Activated CD4-positive, alpha-beta T cell treated with anti-CD3 and anti-CD28 coated beads, Interleukin-2, amount 10 ng/mL, durations not matched to agents 24 days and 14 days (primary cell): ENCODE results near the gene CCDC192. TPM values are rescaled to one million over a fixed set of nuclear protein-coding genes. Genes with fewer than 3 reads are reported as not detected.

Experiments
- DNase-seq: peaks from one replicate; pipeline ENCODE4 v3.0.0; 2022
- H3K27ac Mint-ChIP-seq: one replicate; pipeline ENCODE4 v1.8.0; 2022; ENCODE audit warnings: mild to moderate bottlenecking, mixed read lengths
- H3K27me3 Mint-ChIP-seq: one replicate; pipeline ENCODE4 v1.8.0; 2022; ENCODE audit warnings: mixed read lengths
- H3K36me3 Mint-ChIP-seq: one replicate; pipeline ENCODE4 v1.8.0; 2022; ENCODE audit warnings: low read depth, mild to moderate bottlenecking, mixed read lengths
- H3K4me1 Mint-ChIP-seq: one replicate; pipeline ENCODE4 v1.8.0; 2021; ENCODE audit warnings: mixed read lengths
- H3K4me3 Mint-ChIP-seq: one replicate; pipeline ENCODE4 v1.8.0; 2022; ENCODE audit warnings: mild to moderate bottlenecking, moderate library complexity, mixed read lengths
- H3K9me3 Mint-ChIP-seq: one replicate; pipeline ENCODE4 v1.8.0; 2021; ENCODE audit warnings: mixed read lengths
- intact Hi-C: fragments of 100-400 bp; cut with micrococcal nuclease; formaldehyde crosslinking; loops from one replicate; pipeline ENCODE4 v1.15.1; 2023
- total RNA-seq: library from RNA; stranded (reverse); gene quantifications from 2 replicates; pipeline ENCODE4 v1.2.3, GENCODE V29; 2022

CCDC192 gene
- total RNA-seq, 1 donor from 2014 or later: not detected

- Mint-ChIP-seq H3K4me1 (no peaks in the 10 kb centered on the region), H3K9me3 (no peaks in the 10 kb centered on the region), H3K4me3 (no peak overlapping the region), H3K27ac (no peak overlapping the region), H3K27me3 (peaks cover 11% of the 10 kb centered on the region), H3K36me3 (no peaks in the 10 kb centered on the region)
- intact Hi-C loops: no loop called here
- no peak for DNase-seq
Measured at GRCh38 chr5:127863610-127864395, 160.6 kb downstream of the CCDC192 start.

GRCh38 chr5:127864511-127864910, 161.3 kb downstream of the CCDC192 start:
- H3K27ac Mint-ChIP-seq: no peak overlapping the region

DNA sequence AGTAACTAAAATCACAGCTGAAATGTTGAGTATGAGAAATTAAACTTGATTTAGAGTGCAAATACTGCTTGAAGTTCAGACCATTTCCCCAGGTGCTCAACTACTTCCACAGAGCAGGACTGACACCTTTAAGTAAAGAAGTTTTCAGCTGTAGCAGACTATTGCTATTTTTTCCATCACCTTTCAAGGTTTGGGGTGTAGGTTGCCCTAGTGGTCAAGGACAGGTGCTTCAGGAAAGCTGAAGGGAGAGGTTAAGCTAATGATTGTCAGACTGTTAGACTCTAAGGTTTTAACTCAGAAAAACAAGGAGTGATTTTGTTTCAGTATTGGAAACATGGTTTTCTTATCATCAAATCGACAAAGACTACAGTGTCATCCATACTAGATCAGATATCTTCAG, 162.1 kb downstream of the CCDC192 start:
- intact Hi-C loops: no loop called here
- H3K36me3 Mint-ChIP-seq: no peaks in the 10 kb centered on the region
- no peak overlapping the region for H3K4me3 Mint-ChIP-seq
- H3K9me3 Mint-ChIP-seq: no peaks in the 10 kb centered on the region
- no peaks in the 10 kb centered on the region for H3K4me1 Mint-ChIP-seq
- no peak overlapping the region for H3K27ac Mint-ChIP-seq
- H3K27me3 Mint-ChIP-seq: peaks cover 6% of the 10 kb centered on the region
- DNase-seq: no peak

More at GRCh38 chr5:127864511-127864910, 161.3 kb downstream of the CCDC192 start:
- intact Hi-C loops: no loop called here
- Mint-ChIP-seq H3K36me3 (no peaks in the 10 kb centered on the region), H3K4me1 (no peaks in the 10 kb centered on the region), H3K27me3 (peaks cover 9% of the 10 kb centered on the region), H3K9me3 (no peaks in the 10 kb centered on the region), H3K4me3 (no peak overlapping the region)
- DNase-seq: no peak

GRCh38 chr5:127867022-127867783, 164.0 kb downstream of the CCDC192 start:
- no peak overlapping the region for H3K4me3 Mint-ChIP-seq
- intact Hi-C loops: no loop called here
- no peaks in the 10 kb centered on the region for H3K36me3 Mint-ChIP-seq
- DNase-seq: no peak
- H3K9me3 Mint-ChIP-seq: no peaks in the 10 kb centered on the region
- no peaks in the 10 kb centered on the region for H3K4me1 Mint-ChIP-seq
- no peak overlapping the region for H3K27ac Mint-ChIP-seq
- H3K27me3 Mint-ChIP-seq: peaks cover 8% of the 10 kb centered on the region

- Mint-ChIP-seq H3K27me3 (peaks cover 7% of the 10 kb centered on the region), H3K4me3 (no peak overlapping the region), H3K36me3 (no peaks in the 10 kb centered on the region), H3K27ac (no peak overlapping the region), H3K9me3 (no peaks in the 10 kb centered on the region), H3K4me1 (no peaks in the 10 kb centered on the region)
- no peak for DNase-seq
- intact Hi-C loops: no loop called here
Measured at GRCh38 chr5:127870914-127871313, 167.7 kb downstream of the CCDC192 start.

GRCh38 chr5:127871503-127872153, 168.4 kb downstream of the CCDC192 start:
- Mint-ChIP-seq H3K27me3 (peaks cover 7% of the 10 kb centered on the region), H3K27ac (no peak overlapping the region), H3K4me3 (no peak overlapping the region), H3K4me1 (no peaks in the 10 kb centered on the region), H3K9me3 (no peaks in the 10 kb centered on the region), H3K36me3 (no peaks in the 10 kb centered on the region)
- no peak for DNase-seq
- intact Hi-C loops: no loop called here

GRCh38 chr5:127872494-127872893, 169.3 kb downstream of the CCDC192 start:
- Mint-ChIP-seq H3K27me3 (peaks cover 7% of the 10 kb centered on the region), H3K9me3 (no peaks in the 10 kb centered on the region), H3K36me3 (no peaks in the 10 kb centered on the region), H3K4me1 (no peaks in the 10 kb centered on the region), H3K4me3 (no peak overlapping the region), H3K27ac (no peak overlapping the region)
- intact Hi-C loops: no loop called here
- DNase-seq: no peak

GRCh38 chr5:127875235-127876021, 172.2 kb downstream of the CCDC192 start:
- H3K4me3 Mint-ChIP-seq: no peak overlapping the region
- H3K36me3 Mint-ChIP-seq: no peaks in the 10 kb centered on the region
- no peaks in the 10 kb centered on the region for H3K4me1 Mint-ChIP-seq
- H3K9me3 Mint-ChIP-seq: no peaks in the 10 kb centered on the region
- peak; percentile 56 for DNase-seq
- H3K27me3 Mint-ChIP-seq: peaks cover 6% of the 10 kb centered on the region
- intact Hi-C loops: loop anchor here (2.0 kb wide), 1 partner anchor 325 kb away; no protein-coding TSS in a partner anchor
- H3K27ac Mint-ChIP-seq: no peak overlapping the region

- H3K27me3 Mint-ChIP-seq: peaks cover 4% of the 10 kb centered on the region
- DNase-seq: no peak
- H3K9me3 Mint-ChIP-seq: no peaks in the 10 kb centered on the region
- H3K27ac Mint-ChIP-seq: no peak overlapping the region
- H3K4me3 Mint-ChIP-seq: no peak overlapping the region
- no peaks in the 10 kb centered on the region for H3K4me1 Mint-ChIP-seq
- intact Hi-C loops: no loop called here
- H3K36me3 Mint-ChIP-seq: no peaks in the 10 kb centered on the region
Measured at GRCh38 chr5:127876384-127876783, 173.2 kb downstream of the CCDC192 start.

DNA sequence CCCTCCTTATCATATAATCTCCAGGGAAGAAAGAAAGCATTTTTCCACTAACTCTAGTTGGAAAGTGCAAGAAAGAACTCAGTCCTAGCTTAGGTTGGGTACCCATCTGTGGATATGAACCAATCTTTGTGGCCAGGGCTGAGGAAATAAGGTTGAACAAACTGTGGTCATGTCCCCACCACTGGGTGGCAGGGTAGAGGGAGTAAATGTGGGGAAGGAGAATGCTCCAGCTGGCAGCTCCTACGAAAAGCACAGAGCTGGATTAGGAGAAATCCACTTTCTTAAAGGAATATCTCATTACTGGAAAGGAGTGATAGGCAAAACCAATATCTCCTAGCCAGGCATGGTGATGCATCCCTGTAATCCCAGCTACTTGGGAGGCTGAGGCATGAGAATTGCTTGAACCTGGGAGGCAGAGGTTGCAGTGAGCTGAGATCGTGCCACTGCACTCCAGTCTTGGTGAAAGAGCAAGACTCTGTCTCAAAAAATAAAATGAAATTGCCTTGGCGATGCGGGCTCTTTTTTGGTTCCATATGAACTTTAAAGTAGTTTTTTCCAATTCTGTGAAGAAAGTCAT, 175.1 kb downstream of the CCDC192 start:
- Mint-ChIP-seq H3K27me3 (peaks cover 10% of the 10 kb centered on the region), H3K4me3 (no peak overlapping the region), H3K4me1 (no peaks in the 10 kb centered on the region), H3K27ac (no peak overlapping the region), H3K9me3 (no peaks in the 10 kb centered on the region), H3K36me3 (no peaks in the 10 kb centered on the region)
- intact Hi-C loops: no loop called here
- peak; percentile 58 for DNase-seq

DNA sequence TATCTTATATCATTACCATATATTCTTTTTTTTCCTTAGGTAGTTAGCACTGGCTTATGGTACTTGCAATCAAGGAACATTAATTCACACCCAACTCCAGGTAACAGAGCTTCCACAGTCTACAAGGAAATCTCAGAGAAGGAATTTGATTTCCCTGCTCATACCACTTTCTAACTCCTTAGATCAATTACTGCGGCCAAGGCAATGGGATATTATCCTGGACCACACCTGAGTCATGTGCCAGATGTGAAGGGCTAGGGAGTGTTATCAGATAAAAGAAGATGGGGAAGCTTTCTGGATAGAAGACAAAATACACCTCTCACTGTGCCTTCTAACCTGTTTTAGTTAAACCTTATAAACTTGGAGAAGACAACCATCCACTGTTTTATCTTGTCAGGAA, 181.2 kb downstream of the CCDC192 start:
- intact Hi-C loops: no loop called here
- DNase-seq: no peak
- H3K36me3 Mint-ChIP-seq: no peaks in the 10 kb centered on the region
- H3K27me3 Mint-ChIP-seq: peaks cover 17% of the 10 kb centered on the region
- H3K4me3 Mint-ChIP-seq: no peak overlapping the region
- no peaks in the 10 kb centered on the region for H3K4me1 Mint-ChIP-seq
- H3K27ac Mint-ChIP-seq: no peak overlapping the region
- no peaks in the 10 kb centered on the region for H3K9me3 Mint-ChIP-seq

DNA sequence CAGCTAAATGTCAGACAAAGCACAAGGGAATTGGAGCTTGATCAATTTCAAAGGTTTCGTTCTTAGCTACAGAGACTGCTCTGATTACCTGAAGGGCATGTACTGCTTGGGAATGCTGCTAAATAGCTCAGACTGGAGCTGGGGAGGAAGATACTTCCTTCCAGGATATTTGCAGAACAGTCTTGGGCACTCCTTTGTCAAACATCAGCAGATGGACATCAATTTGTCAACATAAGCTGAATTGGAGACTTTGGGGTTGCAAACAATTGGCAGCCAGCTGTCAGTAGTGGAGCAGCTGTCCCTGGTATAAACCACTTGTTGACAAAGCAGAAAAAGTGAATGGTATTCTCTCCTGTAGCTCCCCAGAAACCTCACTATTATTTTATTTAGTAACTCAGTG, 182.0 kb downstream of the CCDC192 start:
- intact Hi-C loops: no loop called here
- Mint-ChIP-seq H3K4me3 (no peak overlapping the region), H3K27ac (no peak overlapping the region), H3K9me3 (no peaks in the 10 kb centered on the region), H3K27me3 (peaks cover 17% of the 10 kb centered on the region), H3K4me1 (no peaks in the 10 kb centered on the region), H3K36me3 (no peaks in the 10 kb centered on the region)
- DNase-seq: no peak

GRCh38 chr5:127886081-127886480, 182.9 kb downstream of the CCDC192 start:
- Mint-ChIP-seq H3K27me3 (peaks cover 17% of the 10 kb centered on the region), H3K9me3 (peaks cover 3% of the 10 kb centered on the region), H3K27ac (no peak overlapping the region), H3K36me3 (no peaks in the 10 kb centered on the region), H3K4me3 (no peak overlapping the region), H3K4me1 (no peaks in the 10 kb centered on the region)
- no peak for DNase-seq
- intact Hi-C loops: no loop called here
